IMR-90 (cell line): ENCODE data around the gene CD300LB. TPM values are rescaled to one million over a fixed set of nuclear protein-coding genes. Genes with fewer than 3 reads are reported as not detected.

Experiments
- ATAC-seq: fragments of 200-7000 bp; cut with Tn5 transposase; 2 replicates; pipeline ENCODE4 v1.9.1; 2020; ENCODE audit warnings: low read depth, mild to moderate bottlenecking, moderate library complexity
- BruUV-seq: library from RNA; stranded (reverse); fragments of 400-500 nt; replicated peaks from 2 replicates; lab custom pipeline; 2021; lab: Mats Ljungman, UMichigan
- CTCF ChIA-PET: fragments of 300-600 bp; formaldehyde crosslinking; extraction: SDS; loops from one replicate; lab custom pipeline; 2021; ENCODE audit warnings: antibody characterized with exemption; lab: Yijun Ruan, JAX
- POLR2A ChIA-PET: fragments of 300-600 bp; sonication (Branson Sonifier 250); formaldehyde crosslinking; loops from one replicate; lab custom pipeline; 2022; ENCODE audit warnings: antibody characterized with exemption; ENCODE audit not compliant: unreplicated experiment; lab: Charles Lee
- DNase-seq: peaks from one replicate; pipeline ENCODE4 v3.0.0; 2013
- H2AFZ ChIP-seq: replicated peaks from 2 replicates; pipeline ENCODE3; 2013; ENCODE audit warnings: low read length, mild to moderate bottlenecking; ENCODE audit not compliant: poor library complexity
- H2AK5ac ChIP-seq: 2 replicates; pipeline ENCODE4 v1.6.1; 2013; ENCODE audit warnings: low read depth, low read length, inconsistent platforms
- H2AK9ac ChIP-seq: replicated peaks from 2 replicates; pipeline ENCODE3; 2013; ENCODE audit warnings: mild to moderate bottlenecking, low read depth, low read length, moderate library complexity; ENCODE audit not compliant: poor library complexity
- H2BK120ac ChIP-seq: 2 replicates; pipeline ENCODE4 v1.6.1; 2013; ENCODE audit warnings: low read depth, low read length, inconsistent platforms
- H2BK15ac ChIP-seq: 3 replicates; pipeline ENCODE4 v1.6.1; 2013; ENCODE audit warnings: low read depth, low read length, inconsistent platforms
- H2BK20ac ChIP-seq: 2 replicates; pipeline ENCODE4 v1.6.1; 2013; ENCODE audit warnings: low read depth, mild to moderate bottlenecking, inconsistent platforms, low read length, moderate library complexity
- H2BK5ac ChIP-seq: 2 replicates; pipeline ENCODE4 v1.6.1; 2013; ENCODE audit warnings: mild to moderate bottlenecking, low read depth, low read length, inconsistent platforms; ENCODE audit not compliant: poor library complexity, severe bottlenecking
- H3K14ac ChIP-seq: replicated peaks from 2 replicates; pipeline ENCODE4 v1.6.1; 2013; ENCODE audit warnings: low read depth, low read length, inconsistent platforms
- H3K18ac ChIP-seq: 2 replicates; pipeline ENCODE4 v1.6.1; 2013; ENCODE audit warnings: low read depth, low read length, control low read depth
- H3K23ac ChIP-seq: 2 replicates; pipeline ENCODE4 v1.6.1; 2013; ENCODE audit warnings: low read depth, low read length, inconsistent platforms
- H3K27ac ChIP-seq: 2 replicates; pipeline ENCODE4 v1.5.1; 2013; ENCODE audit warnings: mild to moderate bottlenecking, control low read depth, low read length; ENCODE audit not compliant: insufficient read depth
- H3K27me3 ChIP-seq: 2 replicates; pipeline ENCODE4 v1.6.1; 2013; ENCODE audit warnings: low read length; ENCODE audit not compliant: control insufficient read depth, insufficient read depth
- H3K36me3 ChIP-seq: 2 replicates; pipeline ENCODE4 v1.6.1; 2013; ENCODE audit warnings: low read length, mixed read lengths; ENCODE audit not compliant: control insufficient read depth, insufficient read depth
- H3K4ac ChIP-seq: 2 replicates; pipeline ENCODE4 v1.6.1; 2013; ENCODE audit warnings: low read depth, low read length, inconsistent platforms
- H3K4me1 ChIP-seq: 2 replicates; pipeline ENCODE4 v1.6.1; 2013; ENCODE audit warnings: low read length, mixed read lengths; ENCODE audit not compliant: control insufficient read depth, insufficient read depth
- H3K4me2 ChIP-seq: 2 replicates; pipeline ENCODE4 v1.6.1; 2013; ENCODE audit warnings: low read depth, mild to moderate bottlenecking, control low read depth, low read length, moderate library complexity
- H3K4me3 ChIP-seq: 2 replicates; pipeline ENCODE4 v1.5.1; 2013; ENCODE audit warnings: low read depth, mild to moderate bottlenecking, control low read depth, low read length, moderate library complexity; ENCODE audit not compliant: insufficient read depth
- H3K56ac ChIP-seq: 2 replicates; pipeline ENCODE4 v1.6.1; 2013; ENCODE audit warnings: low read length, inconsistent platforms; ENCODE audit not compliant: insufficient read depth; ENCODE audit errors: extremely low read depth
- H3K79me1 ChIP-seq, 2 experiments: 2 replicates each; pipeline ENCODE4 v1.6.1; 2013; ENCODE audit warnings: low read length in 2 of 2, inconsistent platforms in 1 of 2, low read depth in 1 of 2
- H3K9ac ChIP-seq: 2 replicates; pipeline ENCODE4 v1.6.1; 2013; ENCODE audit warnings: low read depth, low read length, control low read depth
- H3K9me1 ChIP-seq: 2 replicates; pipeline ENCODE4 v1.6.1; 2013; ENCODE audit warnings: low read length, inconsistent platforms; ENCODE audit not compliant: insufficient read depth
- H3K9me3 ChIP-seq: 2 replicates; pipeline ENCODE4 v1.6.1; 2013; ENCODE audit warnings: low read length; ENCODE audit not compliant: control insufficient read depth, insufficient read depth
- H4K20me1 ChIP-seq: 2 replicates; pipeline ENCODE4 v1.6.1; 2013; ENCODE audit warnings: low read length, inconsistent platforms; ENCODE audit not compliant: insufficient read depth
- H4K5ac ChIP-seq: 2 replicates; pipeline ENCODE4 v1.6.1; 2013; ENCODE audit warnings: mild to moderate bottlenecking, low read depth, low read length, control low read depth
- H4K8ac ChIP-seq, 2 experiments: 2 replicates each; pipeline ENCODE4 v1.6.1; 2013; ENCODE audit warnings: low read depth in 2 of 2, low read length in 2 of 2, control low read depth in 1 of 2, inconsistent platforms in 1 of 2
- H4K91ac ChIP-seq: 2 replicates; pipeline ENCODE4 v1.6.1; 2013; ENCODE audit warnings: low read depth, low read length, inconsistent platforms; ENCODE audit not compliant: insufficient read depth
- FOS ChIP-seq: fragments of 150-350 bp; IDR thresholded peaks from 2 replicates; pipeline ENCODE4 v1.6.1; 2016; ENCODE audit warnings: low read depth, low read length
- MAFK ChIP-seq: IDR thresholded peaks from 2 replicates; pipeline ENCODE4 v1.6.1; 2012; ENCODE audit warnings: low read depth, low read length, improper control_type of control experiment
- MAZ ChIP-seq: IDR thresholded peaks from 2 replicates; pipeline ENCODE4 v1.6.1; 2012; ENCODE audit warnings: low read depth, mild to moderate bottlenecking, low read length, improper control_type of control experiment, moderate library complexity, borderline replicate concordance
- RAD21 ChIP-seq: IDR thresholded peaks from 2 replicates; pipeline ENCODE4 v1.6.1; 2012; ENCODE audit warnings: low read length, improper control_type of control experiment
- RCOR1 ChIP-seq: IDR thresholded peaks from 2 replicates; pipeline ENCODE4 v1.6.1; 2012; ENCODE audit warnings: mild to moderate bottlenecking, low read length, improper control_type of control experiment; ENCODE audit not compliant: insufficient replicate concordance
- RFX5 ChIP-seq: IDR thresholded peaks from 2 replicates; pipeline ENCODE4 v1.8.0; 2012; ENCODE audit warnings: low read depth, mild to moderate bottlenecking, low read length, moderate library complexity
- SMC3 ChIP-seq: fragments of 150-350 bp; IDR thresholded peaks from 2 replicates; pipeline ENCODE4 v1.6.1; 2016; ENCODE audit warnings: low read depth, mild to moderate bottlenecking, antibody characterized with exemption, low read length, moderate library complexity
- WGBS, 2 experiments: methylation state at CpG; one replicate each; pipeline versions ENCODE4 v1.1.5 to v1.1.7; 2013; ENCODE audit warnings: missing lambda C conversion rate in 2 of 2; ENCODE audit not compliant: insufficient read length in 1 of 2; ENCODE audit errors: extremely low coverage in 2 of 2; 5-methylcytosine and 5-hydroxymethylcytosine counted together
- dilution Hi-C: fragments of 300-500 bp; cut with HindIII; formaldehyde crosslinking; loops from one replicate; pipeline ENCODE4 v1.14.3; 2018; ENCODE audit warnings: low sequenced_read_pairs; ENCODE audit not compliant: unreplicated experiment
- in situ Hi-C: fragments of 300-500 bp; cut with MboI; formaldehyde crosslinking; loops from 3 replicates; pipeline ENCODE4 v1.14.3; 2019; ENCODE audit warnings: low sequenced_read_pairs, inconsistent platforms, mixed read lengths
- intact Hi-C: fragments of 100-400 bp; cut with micrococcal nuclease; formaldehyde crosslinking; loops from 2 replicates; pipeline ENCODE4 v1.10.0; 2022
- polyA plus RNA-seq, 3 experiments: library from polyadenylated mRNA; depleted of rRNA; stranded (reverse); fragments of >200 nt; gene quantifications; 2 replicates each; pipeline ENCODE4 v1.2.3, GENCODE V29; 2012; ENCODE audit warnings: low replicate concordance in 1 of 3
- total RNA-seq: library from RNA; depleted of rRNA; stranded (reverse); fragments of >200 nt; gene quantifications from 2 replicates; pipeline ENCODE4 v1.2.3, GENCODE V29; 2012
- TF ChIP-seq, protein P1 (sequence below): fragments of 150-350 bp; IDR thresholded peaks from 2 replicates; pipeline ENCODE4 v1.6.1; 2017; ENCODE audit warnings: mild to moderate bottlenecking, antibody characterized with exemption, low read length, low read depth

The CD300LB gene
- total and polyA plus RNA-seq, 2 of the 4 experiments (the other 2 are of a cell fraction): not detected

GRCh38 chr17:74567397-74567796 is 36.1 kb upstream of the CD300LB start, which contains the start of gene CD300H:
TSS of gene CD300H (minus strand) at chr17:74567509.
- no peak within 1 kb of the TSS for H4K8ac ChIP-seq
- no peak within 1 kb of the TSS for H3K4me3 ChIP-seq
- H3K23ac ChIP-seq: no peak within 1 kb of the TSS
- no peak for ATAC-seq
- TF ChIP-seq RAD21 (no peak), MAFK (no peak), RFX5 (no peak), FOS (no peak), MAZ (no peak), SMC3 (no peak), RCOR1 (no peak)
- TF ChIP-seq, protein P1, sequence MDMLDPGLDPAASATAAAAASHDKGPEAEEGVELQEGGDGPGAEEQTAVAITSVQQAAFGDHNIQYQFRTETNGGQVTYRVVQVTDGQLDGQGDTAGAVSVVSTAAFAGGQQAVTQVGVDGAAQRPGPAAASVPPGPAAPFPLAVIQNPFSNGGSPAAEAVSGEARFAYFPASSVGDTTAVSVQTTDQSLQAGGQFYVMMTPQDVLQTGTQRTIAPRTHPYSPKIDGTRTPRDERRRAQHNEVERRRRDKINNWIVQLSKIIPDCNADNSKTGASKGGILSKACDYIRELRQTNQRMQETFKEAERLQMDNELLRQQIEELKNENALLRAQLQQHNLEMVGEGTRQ: no peak
- H3K9me1 ChIP-seq: no peaks in the 10 kb centered on the region
- no peak within 1 kb of the TSS for H2AFZ ChIP-seq
- H3K9ac ChIP-seq: no peak within 1 kb of the TSS
- peak within 1 kb of the TSS; percentile 88 for H2BK5ac ChIP-seq
- dilution Hi-C loops (no loop called here), intact Hi-C loops (no loop called here), in situ Hi-C loops (no loop called here)
- H3K79me1 ChIP-seq: no peaks in the 10 kb centered on the region
- H4K91ac ChIP-seq: no peak within 1 kb of the TSS
- no peak for DNase-seq
- H2AK9ac ChIP-seq: no peak within 1 kb of the TSS
- no TSS peak for BruUV-seq
- H3K18ac ChIP-seq: no peak within 1 kb of the TSS
- H3K36me3 ChIP-seq: no peaks in the 10 kb centered on the region
- ChIA-PET POLR2A (no interaction called here), CTCF (no interaction called here)
- H3K4me1 ChIP-seq: no peaks in the 10 kb centered on the region
- H2AK5ac ChIP-seq: no peak within 1 kb of the TSS
- no peak within 1 kb of the TSS for H2BK120ac ChIP-seq
- no peak within 1 kb of the TSS for H3K56ac ChIP-seq
- no peak within 1 kb of the TSS for H3K14ac ChIP-seq
- H3K27me3 ChIP-seq: no peaks in the 10 kb centered on the region
- H2BK15ac ChIP-seq: no peak within 1 kb of the TSS
- WGBS, 2 experiments: no CpG with 5 or more reads among the region's 2 CpGs
- no peak within 1 kb of the TSS for H2BK20ac ChIP-seq
- peaks cover 37% of the 10 kb centered on the region for H3K9me3 ChIP-seq
- H3K4me2 ChIP-seq: no peak within 1 kb of the TSS
- H3K27ac ChIP-seq: no peak within 1 kb of the TSS
- H3K4ac ChIP-seq: no peak within 1 kb of the TSS
- no peaks in the 10 kb centered on the region for H4K20me1 ChIP-seq
- no peak within 1 kb of the TSS for H4K5ac ChIP-seq
